Smooth muscle cell (in vitro differentiated cells): ENCODE data around the gene HAGHL. TPM values are rescaled to one million over a fixed set of nuclear protein-coding genes. Genes with fewer than 3 reads are reported as not detected.

Experiments
- DNase-seq: peaks from one replicate; lab custom pipeline; 2025; ENCODE audit not compliant: unreplicated experiment; lab: John Stamatoyannopoulos, UW
- H2AFZ ChIP-seq: fragments of 200-600 bp; sonication (generic); 2 replicates; pipeline ENCODE4 v1.6.0; 2016; ENCODE audit warnings: antibody characterized with exemption, low read depth, mild to moderate bottlenecking
- H3F3A ChIP-seq: fragments of 200-600 bp; sonication (generic); 2 replicates; pipeline ENCODE4 v1.6.0; 2017; ENCODE audit warnings: antibody characterized with exemption, low read depth
- H3K27ac ChIP-seq: fragments of 200-600 bp; sonication (generic); 2 replicates; pipeline ENCODE4 v1.5.1; 2016; ENCODE audit warnings: low read depth, mild to moderate bottlenecking
- H3K27me3 ChIP-seq: fragments of 200-600 bp; sonication (generic); 2 replicates; pipeline ENCODE4 v1.6.1; 2016; ENCODE audit warnings: low read depth, mild to moderate bottlenecking
- H3K36me3 ChIP-seq: fragments of 200-600 bp; sonication (generic); 2 replicates; pipeline ENCODE4 v1.5.1; 2016; ENCODE audit warnings: low read depth
- H3K4me1 ChIP-seq: fragments of 200-600 bp; sonication (generic); 2 replicates; pipeline ENCODE4 v1.5.1; 2016; ENCODE audit warnings: low read depth
- H3K4me2 ChIP-seq: fragments of 200-600 bp; sonication (generic); 2 replicates; pipeline ENCODE4 v1.6.0; 2016; ENCODE audit warnings: mild to moderate bottlenecking
- H3K4me3 ChIP-seq: fragments of 200-600 bp; sonication (generic); 2 replicates; pipeline ENCODE4 v1.5.1; 2016; ENCODE audit warnings: mild to moderate bottlenecking
- H3K79me2 ChIP-seq: fragments of 200-600 bp; sonication (generic); 2 replicates; pipeline ENCODE4 v1.6.0; 2016; ENCODE audit warnings: low read depth, mild to moderate bottlenecking
- H3K9ac ChIP-seq: fragments of 200-600 bp; sonication (generic); 2 replicates; pipeline ENCODE4 v1.6.0; 2016; ENCODE audit warnings: low read depth
- H3K9me3 ChIP-seq: fragments of 200-600 bp; sonication (generic); replicated peaks from 2 replicates; pipeline ENCODE4 v1.5.1; 2016; ENCODE audit warnings: low read depth
- H4K20me1 ChIP-seq: fragments of 200-600 bp; sonication (generic); 2 replicates; pipeline ENCODE4 v1.6.0; 2016; ENCODE audit warnings: low read depth
- WGBS: methylation state at CpG from one replicate; pipeline ENCODE4 v1.1.7; 2016; ENCODE audit warnings: low lambda C conversion rate; 5-methylcytosine and 5-hydroxymethylcytosine counted together
- polyA plus RNA-seq: library from polyadenylated mRNA; unstranded; fragments of >200 nt; fragmentation: Nextera tagmentation; extraction: Ambion mirVana; gene quantifications from 2 replicates; pipeline ENCODE4 v1.2.1, GENCODE V29; 2016
- total RNA-seq: library from RNA; depleted of rRNA; stranded (reverse); fragments of >200 nt; gene quantifications from 2 replicates; pipeline ENCODE4 v1.2.3, GENCODE V29; 2014
- TF ChIP-seq, protein P1 (sequence below): fragments of 200-600 bp; sonication (generic); IDR thresholded peaks from 2 replicates; pipeline ENCODE4 v1.5.1; 2017; ENCODE audit warnings: borderline replicate concordance, mild to moderate bottlenecking, antibody characterized with exemption; ENCODE audit not compliant: insufficient read depth, poor library complexity, severe bottlenecking

HAGHL gene
- total and polyA plus RNA-seq, 2 experiments from 2014 or later = 3.2 to 23.1 TPM

DNA sequence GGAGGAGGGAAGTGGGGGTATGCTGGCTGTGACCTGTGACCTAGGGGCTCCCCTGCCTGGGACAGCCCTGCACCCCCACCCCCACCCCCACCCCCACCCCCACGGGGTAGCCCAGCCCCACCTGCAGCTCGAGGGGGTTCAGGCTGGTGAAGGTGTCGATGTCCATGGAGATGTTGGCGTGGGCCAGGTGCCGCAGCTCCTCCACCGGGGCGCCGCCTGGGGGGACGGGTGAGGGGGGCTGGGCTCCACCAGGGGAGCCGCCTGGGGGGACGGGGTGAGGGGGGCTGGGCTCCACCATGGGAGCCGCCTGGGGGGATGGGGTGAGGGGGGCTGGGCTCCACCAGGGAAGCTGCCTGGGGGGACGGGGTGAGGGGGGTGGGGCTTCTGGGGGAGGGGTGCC lies 43.5 kb downstream of the HAGHL start:
- H3K9ac ChIP-seq = no peak overlapping the region
- H3K9me3 ChIP-seq = no peaks in the 10 kb centered on the region
- no CpG with 5 or more reads among the region's 13 CpGs for WGBS
- no peak overlapping the region for H3K4me2 ChIP-seq
- no peak overlapping the region for H3K4me3 ChIP-seq
- H3K79me2 ChIP-seq = no peaks in the 10 kb centered on the region
- no peaks in the 10 kb centered on the region for H3K4me1 ChIP-seq
- H3K36me3 ChIP-seq = no peaks in the 10 kb centered on the region
- no peaks in the 10 kb centered on the region for H3F3A ChIP-seq
- H3K27ac ChIP-seq = no peak overlapping the region
- no peak for DNase-seq
- no peak overlapping the region for H2AFZ ChIP-seq
- TF ChIP-seq, protein P1, sequence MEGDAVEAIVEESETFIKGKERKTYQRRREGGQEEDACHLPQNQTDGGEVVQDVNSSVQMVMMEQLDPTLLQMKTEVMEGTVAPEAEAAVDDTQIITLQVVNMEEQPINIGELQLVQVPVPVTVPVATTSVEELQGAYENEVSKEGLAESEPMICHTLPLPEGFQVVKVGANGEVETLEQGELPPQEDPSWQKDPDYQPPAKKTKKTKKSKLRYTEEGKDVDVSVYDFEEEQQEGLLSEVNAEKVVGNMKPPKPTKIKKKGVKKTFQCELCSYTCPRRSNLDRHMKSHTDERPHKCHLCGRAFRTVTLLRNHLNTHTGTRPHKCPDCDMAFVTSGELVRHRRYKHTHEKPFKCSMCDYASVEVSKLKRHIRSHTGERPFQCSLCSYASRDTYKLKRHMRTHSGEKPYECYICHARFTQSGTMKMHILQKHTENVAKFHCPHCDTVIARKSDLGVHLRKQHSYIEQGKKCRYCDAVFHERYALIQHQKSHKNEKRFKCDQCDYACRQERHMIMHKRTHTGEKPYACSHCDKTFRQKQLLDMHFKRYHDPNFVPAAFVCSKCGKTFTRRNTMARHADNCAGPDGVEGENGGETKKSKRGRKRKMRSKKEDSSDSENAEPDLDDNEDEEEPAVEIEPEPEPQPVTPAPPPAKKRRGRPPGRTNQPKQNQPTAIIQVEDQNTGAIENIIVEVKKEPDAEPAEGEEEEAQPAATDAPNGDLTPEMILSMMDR = no peak
- H3K27me3 ChIP-seq = no peaks in the 10 kb centered on the region
- H4K20me1 ChIP-seq = no peaks in the 10 kb centered on the region

DNA sequence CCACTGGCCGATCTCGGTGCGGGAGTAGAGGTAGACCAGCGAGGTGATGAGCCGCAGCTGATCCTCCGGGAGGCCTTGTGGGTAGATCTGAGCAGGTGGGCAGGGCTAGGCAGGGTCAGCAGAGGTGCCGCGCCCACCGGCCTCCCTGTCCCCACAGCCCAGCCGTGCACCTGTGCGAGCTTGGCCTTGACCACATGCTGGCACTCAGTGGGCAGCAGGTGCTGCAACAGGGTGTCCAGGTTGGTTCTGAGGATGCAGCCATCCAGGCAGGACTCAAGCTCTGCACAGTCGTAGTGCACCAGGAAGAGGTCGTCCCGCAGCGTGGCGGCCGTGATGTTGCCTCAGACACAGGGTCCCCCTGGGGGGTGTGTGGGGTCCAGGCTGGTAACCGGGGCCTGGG lies 46.1 kb downstream of the HAGHL start:
- no peak for DNase-seq
- 92% methylated on average over 18 of the region's 18 CpGs for WGBS
- no peak overlapping the region for H3K4me3 ChIP-seq
- H3K79me2 ChIP-seq = no peaks in the 10 kb centered on the region
- H3K9me3 ChIP-seq = no peaks in the 10 kb centered on the region
- H3K36me3 ChIP-seq = no peaks in the 10 kb centered on the region
- H3K27me3 ChIP-seq = no peaks in the 10 kb centered on the region
- H2AFZ ChIP-seq = no peak overlapping the region
- no peaks in the 10 kb centered on the region for H4K20me1 ChIP-seq
- H3K4me2 ChIP-seq = no peak overlapping the region
- no peak overlapping the region for H3K27ac ChIP-seq
- H3F3A ChIP-seq = no peaks in the 10 kb centered on the region
- H3K4me1 ChIP-seq = no peaks in the 10 kb centered on the region
- H3K9ac ChIP-seq = no peak overlapping the region
- TF ChIP-seq, protein P1 = no peak

DNA sequence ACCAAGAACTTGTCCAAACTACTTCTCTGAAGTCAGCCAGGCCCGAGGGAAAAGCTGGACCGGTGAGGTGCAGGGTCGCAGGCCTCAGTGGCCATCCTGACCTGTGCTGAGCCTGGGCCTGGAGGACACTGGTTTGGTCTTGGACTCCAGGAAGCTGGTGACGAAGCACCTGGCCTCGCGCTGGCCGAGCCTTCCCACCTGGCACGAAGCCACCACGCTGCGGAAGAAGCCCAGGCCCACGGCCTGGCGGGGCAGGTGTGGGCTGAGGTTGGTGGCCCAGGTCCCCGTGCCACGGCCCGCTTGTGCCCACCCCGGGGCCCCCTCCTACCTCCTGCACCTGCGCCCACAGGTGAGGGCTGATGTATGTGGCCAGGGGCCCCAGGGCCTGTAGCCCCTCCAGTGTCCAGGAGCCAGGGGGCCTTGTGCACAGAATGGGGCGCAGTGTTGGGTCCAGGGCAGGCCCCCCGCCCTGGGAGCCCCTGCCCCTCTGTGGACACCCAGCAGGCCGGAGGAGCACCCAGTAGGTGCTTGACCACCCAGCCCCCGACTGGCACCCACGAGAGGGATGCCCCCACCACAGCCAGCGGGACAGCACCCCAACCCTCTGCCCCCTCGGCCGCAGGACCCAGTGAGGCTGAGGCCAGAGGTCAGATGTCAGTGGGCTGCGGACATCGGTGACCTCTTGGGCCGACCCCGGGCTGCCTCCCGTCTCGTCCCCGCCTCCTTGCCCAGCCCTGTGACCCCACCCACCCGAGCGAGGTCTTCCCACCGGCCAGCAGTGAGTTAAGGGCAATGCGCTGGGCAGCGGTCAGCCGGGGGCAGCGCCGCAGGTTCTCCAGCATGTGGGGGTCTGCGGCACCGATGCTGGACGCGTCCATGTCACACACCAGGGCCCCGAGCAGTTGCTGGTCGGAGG lies 47.4 kb downstream of the HAGHL start:
- Histone ChIP-seq H3K27me3 (no peaks in the 10 kb centered on the region), H3K4me1 (no peaks in the 10 kb centered on the region), H3K9me3 (no peaks in the 10 kb centered on the region), H3K9ac (no peak overlapping the region), H3K27ac (no peak overlapping the region), H3K4me2 (no peak overlapping the region), H3K36me3 (no peaks in the 10 kb centered on the region), H2AFZ (no peak overlapping the region), H3K79me2 (no peaks in the 10 kb centered on the region), H3F3A (no peaks in the 10 kb centered on the region), H3K4me3 (no peak overlapping the region), H4K20me1 (no peaks in the 10 kb centered on the region)
- WGBS = 91% methylated on average over 37 of the region's 46 CpGs
- no peak for DNase-seq
- TF ChIP-seq, protein P1 = no peak
